Measurements from ENCODE around the gene SMG6.

- no peak for TF ChIP-seq EZH2 (IDR thresholded peaks at IDR 0.05; ENCODE audit: borderline replicate concordance, low read length)
- TF ChIP-seq CTCF (IDR thresholded peaks at IDR 0.05; ENCODE audit: low read length): peak; percentile 69
Observed at GRCh38 chr17:2064980-2065785, 238.4 kb downstream of the SMG6 start.

All from OCI-LY1 (cell line).